Left ventricle myocardium inferior (tissue), 1 donor: ENCODE measurements around the gene MED15. TPM values are rescaled to one million over a fixed set of nuclear protein-coding genes. Genes with fewer than 3 reads are reported as not detected.
A peak's percentile ranks its signal among the peaks of the same experiment; 100 is the strongest.

ENCODE experiments used
- DNase-seq: peaks from one replicate; pipeline ENCODE4 v3.0.0-alpha.2; 2020
- H3K27ac ChIP-seq: fragments of 200-600 bp; replicated peaks from 2 replicates; pipeline ENCODE4 v1.8.0; 2021
- H3K27me3 ChIP-seq: fragments of 200-600 bp; 2 replicates; pipeline ENCODE4 v1.8.0; 2021; ENCODE audit warnings: low read depth
- H3K36me3 ChIP-seq: fragments of 200-600 bp; 2 replicates; pipeline ENCODE4 v1.8.0; 2021
- H3K4me1 ChIP-seq: fragments of 200-600 bp; 2 replicates; pipeline ENCODE4 v1.8.0; 2021
- H3K4me3 ChIP-seq: fragments of 200-600 bp; 2 replicates; pipeline ENCODE4 v1.8.0; 2021; ENCODE audit warnings: mild to moderate bottlenecking, moderate library complexity
- H3K9me3 ChIP-seq: fragments of 200-600 bp; replicated peaks from 2 replicates; pipeline ENCODE4 v1.8.0; 2021
- intact Hi-C: fragments of 100-400 bp; cut with micrococcal nuclease; formaldehyde crosslinking; loops from one replicate; pipeline ENCODE4 v1.11.0; 2022
- total RNA-seq: library from RNA; stranded (reverse); fragmentation: NEBNext Ultra II Directional; extraction: Animal tissue kit (Norgen Biotek cat#: 25700); gene quantifications from one replicate; pipeline ENCODE4 v1.2.1, GENCODE V29; 2021
- TF ChIP-seq, protein P1 (sequence below): fragments of 200-600 bp; IDR thresholded peaks from 2 replicates; pipeline ENCODE4 v1.8.0; 2021; ENCODE audit warnings: antibody characterized with exemption, mild to moderate bottlenecking, borderline replicate concordance
- donor health status: DM: no; HTN: yes; CAD: no; lungs with severe emphysema.

Gene MED15
- total RNA-seq, 1 donor from 2014 or later = 40.3 TPM

DNA sequence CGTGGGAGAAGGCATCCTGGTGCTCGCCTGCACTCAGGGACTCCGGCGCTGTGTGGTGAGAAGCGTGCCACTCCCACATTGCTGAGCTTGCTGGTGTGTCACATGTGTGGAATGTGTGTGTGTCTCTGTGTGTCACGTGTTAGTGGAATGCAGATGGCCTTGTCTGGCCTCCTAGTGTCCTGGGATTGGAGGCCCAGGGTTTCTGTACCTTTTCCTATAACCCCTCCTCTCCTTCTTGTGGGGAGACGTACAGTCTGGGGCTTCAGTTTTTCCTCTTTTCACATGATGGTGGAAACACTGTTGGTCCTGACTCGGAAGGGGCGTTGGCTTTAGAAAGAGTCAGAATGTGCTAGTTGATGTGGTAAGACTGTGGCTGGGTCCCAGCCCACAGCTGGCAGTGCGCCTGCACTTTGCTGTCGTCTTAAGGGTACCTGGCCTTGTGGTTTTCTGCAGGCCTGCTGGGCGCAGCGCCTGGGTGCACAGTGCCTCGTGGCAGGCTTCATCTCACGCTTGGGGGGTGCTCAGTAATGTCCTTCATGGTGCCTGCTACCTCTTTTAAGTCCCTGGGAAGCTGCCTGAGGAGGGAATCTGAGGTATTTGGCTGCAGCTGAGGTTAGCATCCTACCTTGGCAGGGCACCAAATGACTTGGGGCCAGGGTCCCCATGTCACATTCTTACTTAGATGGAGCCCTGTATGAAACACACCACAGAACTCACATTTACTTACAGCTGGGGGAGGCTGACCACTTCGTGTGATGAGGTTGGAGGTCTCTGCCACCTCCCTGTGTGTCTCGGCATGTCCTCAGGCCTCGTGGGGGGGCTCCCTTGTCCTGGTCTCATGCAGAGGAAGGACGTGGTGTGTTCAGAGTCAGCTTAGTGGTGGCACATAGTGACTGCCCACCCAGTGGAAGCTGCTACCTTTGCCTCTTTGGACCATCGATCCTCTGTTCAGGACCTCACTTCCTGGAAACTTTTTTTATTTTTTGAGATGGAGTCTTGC lies 61.9 kb downstream of the MED15 start:
- Histone ChIP-seq H3K27me3 (no peaks in the 10 kb centered on the region), H3K4me1 (peaks cover 43% of the 10 kb centered on the region), H3K4me3 (no peak overlapping the region), H3K36me3 (peaks cover 84% of the 10 kb centered on the region), H3K27ac (peak overlapping the region; percentile 56), H3K9me3 (no peaks in the 10 kb centered on the region)
- DNase-seq = peak; percentile 61
- TF ChIP-seq, protein P1, sequence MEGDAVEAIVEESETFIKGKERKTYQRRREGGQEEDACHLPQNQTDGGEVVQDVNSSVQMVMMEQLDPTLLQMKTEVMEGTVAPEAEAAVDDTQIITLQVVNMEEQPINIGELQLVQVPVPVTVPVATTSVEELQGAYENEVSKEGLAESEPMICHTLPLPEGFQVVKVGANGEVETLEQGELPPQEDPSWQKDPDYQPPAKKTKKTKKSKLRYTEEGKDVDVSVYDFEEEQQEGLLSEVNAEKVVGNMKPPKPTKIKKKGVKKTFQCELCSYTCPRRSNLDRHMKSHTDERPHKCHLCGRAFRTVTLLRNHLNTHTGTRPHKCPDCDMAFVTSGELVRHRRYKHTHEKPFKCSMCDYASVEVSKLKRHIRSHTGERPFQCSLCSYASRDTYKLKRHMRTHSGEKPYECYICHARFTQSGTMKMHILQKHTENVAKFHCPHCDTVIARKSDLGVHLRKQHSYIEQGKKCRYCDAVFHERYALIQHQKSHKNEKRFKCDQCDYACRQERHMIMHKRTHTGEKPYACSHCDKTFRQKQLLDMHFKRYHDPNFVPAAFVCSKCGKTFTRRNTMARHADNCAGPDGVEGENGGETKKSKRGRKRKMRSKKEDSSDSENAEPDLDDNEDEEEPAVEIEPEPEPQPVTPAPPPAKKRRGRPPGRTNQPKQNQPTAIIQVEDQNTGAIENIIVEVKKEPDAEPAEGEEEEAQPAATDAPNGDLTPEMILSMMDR = no peak
- intact Hi-C loops = no loop called here

DNA sequence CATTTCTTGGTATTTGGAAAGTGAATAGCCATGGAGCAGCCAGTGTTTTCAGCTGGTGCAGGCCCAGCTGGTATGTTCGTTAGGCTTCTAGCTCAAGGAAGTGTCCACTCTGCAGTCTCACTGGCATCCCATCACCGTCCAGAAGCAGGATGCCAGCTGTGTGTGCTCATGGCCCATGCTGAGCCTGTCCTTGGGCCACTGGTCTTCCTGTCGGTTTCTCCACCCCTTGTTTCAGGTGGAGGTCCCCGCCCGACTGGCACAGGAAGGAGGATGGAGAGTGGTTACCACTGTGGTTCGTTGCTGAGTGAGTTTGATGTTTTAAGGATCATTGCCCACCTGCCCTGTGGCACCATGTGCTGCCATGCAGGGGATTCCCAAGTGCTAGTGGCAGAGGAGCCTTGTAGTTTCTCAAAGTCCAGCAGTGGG lies 63.7 kb downstream of the MED15 start:
- peak; percentile 2 for DNase-seq
- no peak overlapping the region for H3K4me3 ChIP-seq
- no peaks in the 10 kb centered on the region for H3K9me3 ChIP-seq
- no peaks in the 10 kb centered on the region for H3K27me3 ChIP-seq
- H3K4me1 ChIP-seq = peaks cover 40% of the 10 kb centered on the region
- no peak overlapping the region for H3K27ac ChIP-seq
- intact Hi-C loops = no loop called here
- peaks cover 84% of the 10 kb centered on the region for H3K36me3 ChIP-seq
- TF ChIP-seq, protein P1 = no peak

DNA sequence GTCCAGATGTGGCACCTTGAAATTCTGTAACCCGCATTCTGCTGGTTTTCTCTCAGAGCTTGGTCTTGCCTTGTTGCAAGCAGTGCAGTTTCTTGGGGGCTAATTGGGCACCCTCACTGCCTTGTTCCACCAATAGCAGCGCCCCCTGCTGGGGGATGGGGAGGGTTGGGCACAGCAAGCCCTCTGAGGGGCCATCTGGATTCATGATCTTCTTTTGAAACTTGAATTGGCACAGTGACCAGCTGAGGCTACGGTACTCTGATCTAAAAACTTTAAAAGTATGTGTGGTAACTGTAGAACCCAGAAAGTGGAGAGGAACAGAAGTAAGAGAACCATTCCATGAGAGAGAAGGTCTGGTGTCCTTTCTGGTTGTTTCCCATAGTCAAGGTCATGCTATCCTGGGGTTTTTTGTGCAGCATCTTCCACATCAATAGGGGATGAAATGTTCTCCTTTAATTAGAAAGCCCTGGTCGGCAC lies 64.2 kb downstream of the MED15 start:
- no peaks in the 10 kb centered on the region for H3K27me3 ChIP-seq
- intact Hi-C loops = no loop called here
- H3K27ac ChIP-seq = no peak overlapping the region
- peaks cover 84% of the 10 kb centered on the region for H3K36me3 ChIP-seq
- H3K4me1 ChIP-seq = peaks cover 40% of the 10 kb centered on the region
- TF ChIP-seq, protein P1 = peak; percentile 80
- peak; percentile 37 for DNase-seq
- no peaks in the 10 kb centered on the region for H3K9me3 ChIP-seq
- no peak overlapping the region for H3K4me3 ChIP-seq

DNA sequence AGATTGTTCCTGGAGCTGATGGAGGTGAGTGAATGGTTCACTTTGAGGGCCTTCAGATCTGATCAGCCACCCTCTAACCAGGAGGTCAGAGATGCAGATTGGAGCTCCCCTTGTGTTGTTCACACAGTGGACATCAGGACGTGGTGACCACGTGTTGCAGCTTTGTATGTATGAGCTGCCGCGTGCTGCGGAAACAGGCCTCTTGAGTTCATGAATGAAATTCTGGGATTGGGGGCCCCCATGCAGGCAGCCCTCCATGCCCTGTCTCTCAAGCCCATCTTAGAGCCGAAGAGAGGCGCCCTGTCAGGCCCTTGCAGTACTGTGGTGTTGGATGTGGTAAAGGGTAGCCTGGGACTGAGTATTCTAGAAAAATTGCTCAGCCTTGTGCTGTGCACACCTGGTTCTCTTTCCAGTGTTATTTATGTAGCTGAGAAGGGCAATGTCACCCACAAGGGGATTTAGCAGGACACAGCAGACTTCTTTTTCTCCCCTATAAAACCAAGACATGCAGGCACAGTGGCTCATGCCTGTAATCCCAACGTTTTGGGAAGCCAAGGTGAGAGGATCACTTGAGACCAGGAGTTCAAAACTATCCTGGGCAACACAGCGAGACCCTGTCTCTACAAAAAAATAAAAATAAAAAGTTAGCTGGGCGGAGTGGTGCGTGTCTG lies 64.9 kb downstream of the MED15 start:
- peak; percentile 5 for DNase-seq
- no peaks in the 10 kb centered on the region for H3K27me3 ChIP-seq
- TF ChIP-seq, protein P1 = no peak
- no peak overlapping the region for H3K4me3 ChIP-seq
- intact Hi-C loops = no loop called here
- H3K9me3 ChIP-seq = no peaks in the 10 kb centered on the region
- H3K36me3 ChIP-seq = peaks cover 78% of the 10 kb centered on the region
- H3K27ac ChIP-seq = no peak overlapping the region
- H3K4me1 ChIP-seq = peaks cover 39% of the 10 kb centered on the region

DNA sequence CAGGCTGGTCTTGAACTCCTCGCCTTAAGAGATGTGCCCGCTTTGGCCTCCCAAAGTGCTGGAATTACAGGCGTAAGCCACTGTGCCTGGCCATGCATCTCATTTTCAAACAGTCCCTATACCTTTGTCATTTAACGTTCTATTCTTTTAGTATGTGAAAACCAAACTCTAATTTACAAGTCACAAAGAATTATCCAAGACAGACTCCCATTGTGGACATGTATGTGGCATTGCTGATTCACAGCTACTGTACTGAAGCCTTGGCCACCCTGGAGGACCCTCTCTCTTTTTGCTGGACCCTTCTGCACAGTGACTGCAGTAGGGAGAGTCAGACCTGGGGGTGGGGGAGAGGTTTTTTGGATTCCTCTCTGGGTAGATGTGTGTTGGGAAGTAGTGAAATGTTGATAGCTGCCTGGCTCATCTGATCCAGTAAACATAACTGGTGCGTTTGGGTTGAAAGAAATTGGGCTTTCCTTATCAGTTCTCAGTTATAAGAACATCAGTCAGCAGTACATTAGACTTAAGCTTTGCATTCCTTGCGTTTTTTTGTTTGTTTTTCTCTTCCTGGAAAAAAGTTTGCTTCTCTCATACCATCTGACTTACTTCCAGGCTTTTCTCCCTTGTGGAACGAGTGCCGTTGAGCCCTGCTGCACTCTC lies 65.9 kb downstream of the MED15 start:
- H3K9me3 ChIP-seq = no peaks in the 10 kb centered on the region
- H3K4me1 ChIP-seq = peaks cover 38% of the 10 kb centered on the region
- H3K36me3 ChIP-seq = peaks cover 74% of the 10 kb centered on the region
- H3K27ac ChIP-seq = no peak overlapping the region
- no peak overlapping the region for H3K4me3 ChIP-seq
- no peak for DNase-seq
- no peaks in the 10 kb centered on the region for H3K27me3 ChIP-seq
- intact Hi-C loops = no loop called here
- TF ChIP-seq, protein P1 = no peak
